Ascending aorta (tissue), 2 donors: ENCODE results near the gene AGAP1. TPM values are rescaled to one million over a fixed set of nuclear protein-coding genes. Genes with fewer than 3 reads are reported as not detected.

Experiments
- DNase-seq, 2 donors: peaks; one replicate each; pipeline ENCODE4 v3.0.0-alpha.2; 2019; ENCODE audit warnings: low spot score in 2 of 2
- H3K27ac ChIP-seq, 2 donors: fragments of 200-600 bp; sonication (generic); one replicate each; pipeline ENCODE4 v1.5.1; 2016 to 2017; ENCODE audit warnings: mild to moderate bottlenecking in 1 of 2
- H3K27me3 ChIP-seq: fragments of 200-600 bp; sonication (generic); one replicate; pipeline ENCODE4 v1.5.1; 2017
- H3K36me3 ChIP-seq, 2 donors: fragments of 200-600 bp; sonication (generic); one replicate each; pipeline ENCODE4 v1.5.1; 2016
- H3K4me1 ChIP-seq, 2 donors: fragments of 200-600 bp; sonication (generic); one replicate each; pipeline ENCODE4 v1.5.1; 2016 to 2017; ENCODE audit warnings: mild to moderate bottlenecking in 1 of 2
- H3K4me3 ChIP-seq, 2 donors: fragments of 200-600 bp; sonication (generic); one replicate each; pipeline ENCODE4 v1.5.1; 2016 to 2017; ENCODE audit warnings: mild to moderate bottlenecking in 1 of 2
- H3K9me3 ChIP-seq, 2 donors: fragments of 200-600 bp; sonication (generic); one replicate each; pipeline ENCODE4 v1.5.1; 2016
- intact Hi-C: fragments of 100-400 bp; cut with DNase I; formaldehyde crosslinking; loops from one replicate; pipeline ENCODE4 v1.15.1; 2023
- total RNA-seq: library from RNA; depleted of rRNA; stranded (reverse); fragments of >200 nt; gene quantifications from one replicate; pipeline ENCODE4 v1.1.0, GENCODE V29; 2016
- TF ChIP-seq, protein P1 (sequence below), 3 experiments: fragments of 200-600 bp in 2 of 3; fragments of 450-650 bp in 1 of 3; sonication (generic) in 2 of 3; IDR thresholded peaks; one replicate each; pipeline ENCODE4 v1.5.1; 2016 to 2019; ENCODE audit warnings: antibody characterized with exemption in 3 of 3, mild to moderate bottlenecking in 1 of 3, moderate library complexity in 1 of 3

AGAP1 gene
- total RNA-seq, 1 donor from 2014 or later: 19.7 TPM

- Histone ChIP-seq H3K27ac (no peak overlapping the region), H3K27me3 (no peaks in the 10 kb centered on the region), H3K9me3 (no peaks in the 10 kb centered on the region), H3K4me1 (no peaks in the 10 kb centered on the region), H3K4me3 (no peak overlapping the region), H3K36me3 (peaks cover 0 to 3% of the 10 kb centered on the region in 2 donors)
- intact Hi-C loops: no loop called here
- TF ChIP-seq, protein P1, sequence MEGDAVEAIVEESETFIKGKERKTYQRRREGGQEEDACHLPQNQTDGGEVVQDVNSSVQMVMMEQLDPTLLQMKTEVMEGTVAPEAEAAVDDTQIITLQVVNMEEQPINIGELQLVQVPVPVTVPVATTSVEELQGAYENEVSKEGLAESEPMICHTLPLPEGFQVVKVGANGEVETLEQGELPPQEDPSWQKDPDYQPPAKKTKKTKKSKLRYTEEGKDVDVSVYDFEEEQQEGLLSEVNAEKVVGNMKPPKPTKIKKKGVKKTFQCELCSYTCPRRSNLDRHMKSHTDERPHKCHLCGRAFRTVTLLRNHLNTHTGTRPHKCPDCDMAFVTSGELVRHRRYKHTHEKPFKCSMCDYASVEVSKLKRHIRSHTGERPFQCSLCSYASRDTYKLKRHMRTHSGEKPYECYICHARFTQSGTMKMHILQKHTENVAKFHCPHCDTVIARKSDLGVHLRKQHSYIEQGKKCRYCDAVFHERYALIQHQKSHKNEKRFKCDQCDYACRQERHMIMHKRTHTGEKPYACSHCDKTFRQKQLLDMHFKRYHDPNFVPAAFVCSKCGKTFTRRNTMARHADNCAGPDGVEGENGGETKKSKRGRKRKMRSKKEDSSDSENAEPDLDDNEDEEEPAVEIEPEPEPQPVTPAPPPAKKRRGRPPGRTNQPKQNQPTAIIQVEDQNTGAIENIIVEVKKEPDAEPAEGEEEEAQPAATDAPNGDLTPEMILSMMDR (IDR thresholded peaks at IDR 0.05): no peak
- DNase-seq: no peak
Measured at GRCh38 chr2:236033462-236033861, 539.6 kb downstream of the AGAP1 start.

DNA sequence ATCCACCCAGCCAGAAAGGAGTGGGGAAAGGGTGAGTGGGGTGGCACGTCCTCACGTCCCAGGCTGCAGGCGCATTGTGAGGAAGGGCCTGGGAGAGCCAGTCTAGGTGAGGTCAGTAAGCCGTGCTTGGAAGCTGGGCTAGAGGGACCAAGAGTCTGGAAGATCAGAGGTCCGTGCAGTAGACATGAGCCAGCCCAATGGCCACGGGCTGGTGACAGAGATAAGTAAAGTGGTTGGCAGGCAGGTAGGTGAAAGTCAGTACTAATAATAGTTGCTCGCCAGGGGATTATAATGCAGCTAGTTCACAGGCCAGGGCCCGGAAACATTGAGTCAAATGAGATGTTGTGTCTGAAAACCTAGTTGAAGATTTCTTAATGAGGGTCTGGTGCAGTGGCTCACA is 541.1 kb downstream of the AGAP1 start:
- Histone ChIP-seq H3K27ac (no peak overlapping the region), H3K4me1 (no peaks in the 10 kb centered on the region), H3K27me3 (no peaks in the 10 kb centered on the region), H3K36me3 (peaks cover 0 to 4% of the 10 kb centered on the region in 2 donors), H3K4me3 (no peak overlapping the region), H3K9me3 (no peaks in the 10 kb centered on the region)
- TF ChIP-seq, protein P1 (IDR thresholded peaks at IDR 0.05): no peak
- no peak for DNase-seq
- intact Hi-C loops: no loop called here

DNA sequence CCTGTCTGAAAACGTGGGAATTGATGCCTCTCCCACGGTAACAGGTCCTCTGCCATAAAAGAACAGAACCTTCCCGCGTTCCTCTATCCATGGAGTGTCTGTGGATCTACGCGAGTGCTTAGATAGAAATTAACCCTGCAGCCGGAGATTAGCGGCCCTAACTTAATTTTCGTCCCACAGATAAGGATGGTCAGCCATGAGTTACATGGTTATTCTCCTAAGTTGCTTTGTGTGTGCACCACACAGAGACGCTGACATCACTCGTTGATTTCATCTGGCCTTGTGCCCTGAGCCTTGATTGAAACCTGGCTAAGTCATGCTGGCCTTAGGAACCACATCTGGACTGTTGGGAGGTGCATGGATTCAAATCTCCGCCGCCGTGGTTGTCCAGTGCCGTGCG is 542.2 kb downstream of the AGAP1 start:
- DNase-seq: no peak
- no peak overlapping the region for H3K4me3 ChIP-seq
- no peaks in the 10 kb centered on the region for H3K4me1 ChIP-seq
- intact Hi-C loops: no loop called here
- no peak overlapping the region for H3K27ac ChIP-seq
- H3K36me3 ChIP-seq: peaks cover 0 to 11% of the 10 kb centered on the region in 2 donors
- no peaks in the 10 kb centered on the region for H3K9me3 ChIP-seq
- TF ChIP-seq, protein P1 (IDR thresholded peaks at IDR 0.05): no peak
- no peaks in the 10 kb centered on the region for H3K27me3 ChIP-seq

DNA sequence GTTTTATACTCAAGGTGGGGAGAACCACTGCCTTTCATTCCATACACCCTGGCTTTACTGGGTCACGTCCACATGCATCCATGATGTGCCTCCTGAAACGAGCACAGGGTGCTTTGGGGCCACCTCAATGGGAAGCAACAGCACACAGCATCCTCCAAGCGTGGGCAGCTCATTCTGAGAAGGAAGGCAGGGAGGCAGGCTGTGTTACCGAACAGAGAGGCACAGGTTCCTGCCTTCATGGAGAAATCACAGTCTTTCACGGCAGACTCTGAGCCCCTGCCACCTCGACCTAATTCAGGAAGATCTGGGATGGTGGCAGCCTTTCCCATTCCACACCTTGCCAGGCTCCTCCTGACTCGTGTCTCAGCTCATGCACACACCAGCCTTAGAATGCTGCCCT is 544.3 kb downstream of the AGAP1 start:
- TF ChIP-seq, protein P1 (IDR thresholded peaks at IDR 0.05): no peak
- intact Hi-C loops: no loop called here
- H3K36me3 ChIP-seq: peaks cover 0 to 13% of the 10 kb centered on the region in 2 donors

GRCh38 chr2:236040600-236041328 is 546.9 kb downstream of the AGAP1 start:
- DNase-seq: no peak
- Histone ChIP-seq H3K4me1 (no peaks in the 10 kb centered on the region), H3K27ac (no peak overlapping the region), H3K27me3 (no peaks in the 10 kb centered on the region), H3K9me3 (no peaks in the 10 kb centered on the region), H3K4me3 (no peak overlapping the region), H3K36me3 (peaks cover 0 to 17% of the 10 kb centered on the region in 2 donors)
- intact Hi-C loops: no loop called here
- TF ChIP-seq, protein P1 (IDR thresholded peaks at IDR 0.05): no peak

More for the DNA sequence above, 544.3 kb downstream of the AGAP1 start:
- H3K27me3 ChIP-seq: no peaks in the 10 kb centered on the region
- H3K4me3 ChIP-seq: no peak overlapping the region
- DNase-seq: no peak
- no peak overlapping the region for H3K27ac ChIP-seq
- H3K4me1 ChIP-seq: no peaks in the 10 kb centered on the region
- no peaks in the 10 kb centered on the region for H3K9me3 ChIP-seq
